ENCODE results near the gene ADCK2.

DNA sequence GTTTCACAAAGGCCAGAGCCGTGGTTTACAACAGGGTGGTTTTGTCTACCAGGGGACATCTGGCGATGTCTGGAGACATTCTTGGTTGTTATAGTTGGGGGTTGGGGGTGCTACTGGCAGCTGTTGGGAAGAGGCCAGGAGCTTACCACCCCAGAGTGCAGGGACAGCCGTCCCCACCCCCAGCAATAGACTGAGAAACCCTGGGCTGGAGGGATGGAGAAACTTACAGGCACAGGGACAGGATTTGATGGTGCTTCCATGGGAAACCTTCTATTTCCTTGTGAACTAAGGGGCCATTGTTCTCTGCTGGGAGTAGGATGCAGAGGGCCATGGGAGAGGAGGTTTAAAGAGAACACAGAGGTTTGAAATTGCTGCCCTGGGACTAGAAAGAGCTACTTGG is 10.9 kb downstream of the ADCK2 start:
- TF ChIP-seq, protein P1, sequence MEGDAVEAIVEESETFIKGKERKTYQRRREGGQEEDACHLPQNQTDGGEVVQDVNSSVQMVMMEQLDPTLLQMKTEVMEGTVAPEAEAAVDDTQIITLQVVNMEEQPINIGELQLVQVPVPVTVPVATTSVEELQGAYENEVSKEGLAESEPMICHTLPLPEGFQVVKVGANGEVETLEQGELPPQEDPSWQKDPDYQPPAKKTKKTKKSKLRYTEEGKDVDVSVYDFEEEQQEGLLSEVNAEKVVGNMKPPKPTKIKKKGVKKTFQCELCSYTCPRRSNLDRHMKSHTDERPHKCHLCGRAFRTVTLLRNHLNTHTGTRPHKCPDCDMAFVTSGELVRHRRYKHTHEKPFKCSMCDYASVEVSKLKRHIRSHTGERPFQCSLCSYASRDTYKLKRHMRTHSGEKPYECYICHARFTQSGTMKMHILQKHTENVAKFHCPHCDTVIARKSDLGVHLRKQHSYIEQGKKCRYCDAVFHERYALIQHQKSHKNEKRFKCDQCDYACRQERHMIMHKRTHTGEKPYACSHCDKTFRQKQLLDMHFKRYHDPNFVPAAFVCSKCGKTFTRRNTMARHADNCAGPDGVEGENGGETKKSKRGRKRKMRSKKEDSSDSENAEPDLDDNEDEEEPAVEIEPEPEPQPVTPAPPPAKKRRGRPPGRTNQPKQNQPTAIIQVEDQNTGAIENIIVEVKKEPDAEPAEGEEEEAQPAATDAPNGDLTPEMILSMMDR (IDR thresholded peaks at IDR 0.05; ENCODE audit: low read depth, low read length), result no peak
- no peak for TF ChIP-seq POLR2A (IDR thresholded peaks at IDR 0.05; ENCODE audit: extremely low read depth, insufficient read length)

Measured in NB4 (cell line).